ENCODE results near the gene ELP5. TPM values are rescaled to one million over a fixed set of nuclear protein-coding genes. Genes with fewer than 3 reads are reported as not detected.

Gene ELP5
- total RNA-seq, 1 donor from 2014 or later: 36.9 TPM

DNA sequence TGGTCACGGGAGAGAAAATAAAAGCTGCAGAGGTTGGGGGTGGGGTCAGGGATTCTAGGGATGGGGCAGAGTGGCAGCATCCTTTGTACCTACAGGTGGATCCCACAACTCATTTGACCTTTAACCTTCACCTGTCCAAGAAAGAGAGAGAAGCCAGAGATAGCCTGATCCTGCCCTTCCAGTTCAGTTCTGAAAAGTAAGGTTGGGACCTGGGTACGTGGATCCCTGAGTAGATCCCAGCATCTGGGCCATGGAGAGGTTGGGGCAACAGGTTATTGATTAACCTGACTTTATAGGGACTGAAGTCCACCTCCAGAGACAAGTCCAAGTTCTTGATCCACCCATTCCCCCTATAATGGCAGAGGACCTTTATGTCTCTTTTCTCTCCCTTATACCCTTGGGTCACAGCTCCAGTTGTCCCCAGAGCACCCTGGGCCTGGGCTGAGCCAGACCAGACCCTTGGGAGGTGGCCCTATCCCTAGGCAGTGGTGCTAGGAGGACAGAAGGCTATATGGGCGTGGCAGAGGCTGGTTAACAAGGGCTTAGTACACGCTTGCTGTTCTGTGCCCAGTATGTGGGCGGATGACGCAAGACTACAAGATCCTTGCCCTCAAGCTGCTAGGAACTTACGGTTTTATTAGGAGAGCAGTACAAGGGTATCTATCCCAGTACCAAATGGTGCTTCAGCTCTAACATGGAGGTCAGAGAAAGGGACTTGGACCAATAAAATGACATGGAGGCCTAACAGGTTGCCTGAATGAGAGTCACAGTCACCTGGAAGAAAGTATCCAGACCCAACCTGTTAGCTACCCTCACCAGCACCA is 6.9 kb downstream of the ELP5 start:
- Mint-ChIP-seq H3K36me3 (ENCODE audit: low read depth, unreplicated experiment) (peaks cover 20% of the 10 kb centered on the region), H3K4me1 (ENCODE audit: unreplicated experiment) (peaks cover 16% of the 10 kb centered on the region), H3K27me3 (ENCODE audit: unreplicated experiment) (peaks cover 12% of the 10 kb centered on the region), H3K27ac (ENCODE audit: unreplicated experiment) (peak overlapping the region; percentile 57), H3K4me3 (ENCODE audit: unreplicated experiment) (no peak overlapping the region), H3K9me3 (ENCODE audit: unreplicated experiment) (no peaks in the 10 kb centered on the region)
- DNase-seq (ENCODE audit: low spot score): no peak
- TF ChIP-seq, protein P1, sequence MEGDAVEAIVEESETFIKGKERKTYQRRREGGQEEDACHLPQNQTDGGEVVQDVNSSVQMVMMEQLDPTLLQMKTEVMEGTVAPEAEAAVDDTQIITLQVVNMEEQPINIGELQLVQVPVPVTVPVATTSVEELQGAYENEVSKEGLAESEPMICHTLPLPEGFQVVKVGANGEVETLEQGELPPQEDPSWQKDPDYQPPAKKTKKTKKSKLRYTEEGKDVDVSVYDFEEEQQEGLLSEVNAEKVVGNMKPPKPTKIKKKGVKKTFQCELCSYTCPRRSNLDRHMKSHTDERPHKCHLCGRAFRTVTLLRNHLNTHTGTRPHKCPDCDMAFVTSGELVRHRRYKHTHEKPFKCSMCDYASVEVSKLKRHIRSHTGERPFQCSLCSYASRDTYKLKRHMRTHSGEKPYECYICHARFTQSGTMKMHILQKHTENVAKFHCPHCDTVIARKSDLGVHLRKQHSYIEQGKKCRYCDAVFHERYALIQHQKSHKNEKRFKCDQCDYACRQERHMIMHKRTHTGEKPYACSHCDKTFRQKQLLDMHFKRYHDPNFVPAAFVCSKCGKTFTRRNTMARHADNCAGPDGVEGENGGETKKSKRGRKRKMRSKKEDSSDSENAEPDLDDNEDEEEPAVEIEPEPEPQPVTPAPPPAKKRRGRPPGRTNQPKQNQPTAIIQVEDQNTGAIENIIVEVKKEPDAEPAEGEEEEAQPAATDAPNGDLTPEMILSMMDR (IDR thresholded peaks at IDR 0.05; ENCODE audit: unreplicated experiment): no peak

DNA sequence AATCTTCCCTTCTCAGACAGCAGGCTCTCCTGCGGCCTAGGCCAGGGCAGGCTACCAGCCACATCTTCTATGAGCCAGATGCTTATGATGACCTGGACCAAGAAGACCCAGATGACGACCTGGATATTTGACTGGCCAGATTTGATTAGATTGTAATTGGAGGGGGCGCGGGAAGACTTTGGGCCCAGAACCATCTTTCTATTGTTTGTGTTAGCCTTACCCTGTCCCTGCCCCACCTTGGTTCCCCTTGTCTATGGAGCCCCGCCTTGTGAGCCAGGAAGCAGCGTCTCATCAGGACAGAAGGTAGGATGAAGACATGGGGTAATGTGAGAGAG is 7.5 kb downstream of the ELP5 start:
- TF ChIP-seq, protein P1 (IDR thresholded peaks at IDR 0.05; ENCODE audit: unreplicated experiment): no peak
- peaks cover 19% of the 10 kb centered on the region for H3K36me3 Mint-ChIP-seq (ENCODE audit: low read depth, unreplicated experiment)
- H3K4me3 Mint-ChIP-seq (ENCODE audit: unreplicated experiment): peak overlapping the region; percentile 42
- H3K27ac Mint-ChIP-seq (ENCODE audit: unreplicated experiment): peak overlapping the region; percentile 57
- H3K4me1 Mint-ChIP-seq (ENCODE audit: unreplicated experiment): peaks cover 17% of the 10 kb centered on the region
- no peak for DNase-seq (ENCODE audit: low spot score)
- H3K27me3 Mint-ChIP-seq (ENCODE audit: unreplicated experiment): peaks cover 12% of the 10 kb centered on the region
- no peaks in the 10 kb centered on the region for H3K9me3 Mint-ChIP-seq (ENCODE audit: unreplicated experiment)

DNA sequence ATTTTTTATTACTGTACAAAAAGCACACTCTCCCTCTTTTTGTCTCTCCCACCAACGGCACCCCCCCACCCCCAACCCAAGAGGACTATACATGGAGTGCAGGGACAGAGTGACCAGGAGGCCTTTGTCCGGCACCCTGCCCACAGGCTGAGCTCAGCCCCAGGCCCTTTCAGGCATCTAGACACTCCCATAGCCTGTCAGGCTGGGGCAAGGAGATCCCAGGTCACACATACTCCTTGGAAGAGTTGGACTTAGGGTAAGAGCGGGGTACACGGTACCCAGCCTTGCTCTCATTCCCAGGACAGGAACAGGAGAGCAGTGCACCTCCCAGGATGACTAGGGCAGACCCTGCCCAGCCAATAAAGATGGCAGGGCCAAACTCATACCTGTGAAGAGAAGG is 8.1 kb downstream of the ELP5 start:
- peaks cover 17% of the 10 kb centered on the region for H3K4me1 Mint-ChIP-seq (ENCODE audit: unreplicated experiment)
- peak overlapping the region; percentile 73 for H3K4me3 Mint-ChIP-seq (ENCODE audit: unreplicated experiment)
- peaks cover 11% of the 10 kb centered on the region for H3K27me3 Mint-ChIP-seq (ENCODE audit: unreplicated experiment)
- H3K9me3 Mint-ChIP-seq (ENCODE audit: unreplicated experiment): no peaks in the 10 kb centered on the region
- H3K36me3 Mint-ChIP-seq (ENCODE audit: low read depth, unreplicated experiment): peaks cover 14% of the 10 kb centered on the region
- no peak overlapping the region for H3K27ac Mint-ChIP-seq (ENCODE audit: unreplicated experiment)
- no peak for DNase-seq (ENCODE audit: low spot score)
- TF ChIP-seq, protein P1 (IDR thresholded peaks at IDR 0.05; ENCODE audit: unreplicated experiment): no peak

DNA sequence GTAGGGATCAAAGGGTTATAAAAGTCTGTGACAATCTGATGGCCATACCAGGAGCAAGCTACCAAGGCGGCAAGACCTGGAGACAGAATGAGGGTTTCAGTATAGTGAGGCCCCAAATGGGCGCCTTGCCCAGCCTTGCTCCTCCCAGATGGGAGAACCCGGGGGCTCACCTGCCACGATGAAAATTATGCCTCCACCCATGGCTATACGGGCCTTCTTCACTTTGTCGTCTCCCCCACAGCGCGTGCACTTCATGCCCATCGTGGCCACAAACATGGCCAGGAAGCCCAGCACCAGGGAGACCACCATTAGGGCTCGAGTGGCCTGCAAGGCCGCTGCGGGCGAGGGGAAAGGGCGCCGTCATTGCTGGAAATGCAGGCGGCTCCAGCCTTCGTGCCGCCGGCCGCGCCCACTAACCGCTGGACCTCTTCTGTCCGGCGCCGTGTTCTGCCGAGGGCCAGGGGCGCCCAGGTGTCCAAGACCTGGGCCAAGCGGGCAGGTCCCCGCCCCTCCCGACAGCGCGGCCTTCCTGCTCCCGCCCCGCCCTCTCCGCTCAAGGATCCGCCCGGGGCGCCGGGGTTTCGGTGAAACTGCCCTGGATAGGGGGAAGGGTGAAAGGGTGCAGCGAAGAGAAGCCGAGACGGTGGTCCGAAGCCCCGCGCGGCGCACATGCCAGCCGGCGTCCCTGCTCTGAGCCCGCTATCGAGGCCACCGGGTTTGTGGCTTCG is 8.8 kb downstream of the ELP5 start:
- TF ChIP-seq, protein P1 (IDR thresholded peaks at IDR 0.05; ENCODE audit: unreplicated experiment): no peak
- peak; percentile 31 for DNase-seq (ENCODE audit: low spot score)
- H3K4me1 Mint-ChIP-seq (ENCODE audit: unreplicated experiment): peaks cover 17% of the 10 kb centered on the region
- H3K36me3 Mint-ChIP-seq (ENCODE audit: low read depth, unreplicated experiment): peaks cover 14% of the 10 kb centered on the region
- H3K4me3 Mint-ChIP-seq (ENCODE audit: unreplicated experiment): no peak overlapping the region
- H3K9me3 Mint-ChIP-seq (ENCODE audit: unreplicated experiment): no peaks in the 10 kb centered on the region
- H3K27me3 Mint-ChIP-seq (ENCODE audit: unreplicated experiment): peaks cover 11% of the 10 kb centered on the region
- no peak overlapping the region for H3K27ac Mint-ChIP-seq (ENCODE audit: unreplicated experiment)
